ENCODE measurements around the gene FKBP5. TPM values are rescaled to one million over a fixed set of nuclear protein-coding genes. Genes with fewer than 3 reads are reported as not detected.

Gene FKBP5
- total RNA-seq: 224 and 237 TPM in 2 replicates

DNA sequence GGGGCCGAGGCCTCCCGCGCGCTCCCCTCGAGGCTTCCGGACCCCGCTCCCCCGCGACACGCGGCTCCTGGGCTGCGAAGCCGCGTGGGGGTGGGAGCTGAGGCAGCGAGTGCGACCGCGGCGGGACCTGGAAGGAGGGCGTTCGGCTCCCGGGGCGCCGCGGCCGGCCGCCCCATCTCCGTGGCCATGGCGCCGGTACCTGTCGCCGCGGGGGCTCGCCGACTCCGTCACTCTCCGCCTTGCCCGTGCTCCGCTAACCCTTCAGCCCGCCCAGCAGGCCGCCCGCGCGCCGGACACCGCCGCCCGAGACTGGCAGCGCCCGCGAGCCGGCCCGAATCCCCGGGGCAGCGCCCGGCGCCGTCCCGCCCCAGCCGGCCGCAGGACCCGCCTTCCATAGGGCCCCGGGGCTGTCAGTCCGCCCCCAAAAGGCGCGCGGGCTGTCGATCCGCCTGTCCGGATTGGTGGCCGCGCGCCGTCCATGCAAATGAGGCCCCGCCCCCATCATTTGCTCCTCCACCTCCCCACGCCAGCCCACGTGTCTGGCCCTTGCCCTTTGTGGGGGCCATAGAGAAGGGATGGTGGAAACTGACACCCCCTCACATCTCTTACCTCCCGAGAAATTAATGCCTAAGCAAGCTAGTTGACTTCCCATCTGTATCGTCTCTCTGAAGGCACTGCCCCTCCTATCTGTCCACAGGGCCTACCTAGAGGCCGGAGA is at the start of gene FKBP5:
TSS of gene FKBP5 (minus strand) at position 311 of the 718 bp plus-strand sequence. CDS start 46,091 bp downstream, outside the sequence.

GRCh38 chr6:35736982-35737412 is 48.3 kb upstream of the FKBP5 start, which contains the start of gene ARMC12:
TSS of gene ARMC12 (plus strand) at chr6:35737032. CDS start at chr6:35737109, 77 bp downstream.

Other genes with a start within 250 kb of the FKBP5 start
- 2.3 and 3.1 TPM in 2 replicates for gene FANCE, start 236.6 kb downstream of the FKBP5 start, total RNA-seq
- 1,533 and 1,722 TPM in 2 replicates for gene RPL10A, start 220.5 kb downstream of the FKBP5 start, total RNA-seq
- gene TEAD3, start 191.8 kb downstream of the FKBP5 start, total RNA-seq: 11.6 and 12.7 TPM in 2 replicates
- not detected in 2 replicates for gene TULP1, start 176.0 kb downstream of the FKBP5 start, total RNA-seq
- 0.15 TPM in 1 of 2 replicates, not detected in the other for gene ARMC12, start 48.1 kb upstream of the FKBP5 start, total RNA-seq
- gene CLPSL2, start 87.7 kb upstream of the FKBP5 start, total RNA-seq: not detected in 2 replicates
- not detected in 2 replicates for gene CLPSL1, start 92.1 kb upstream of the FKBP5 start, total RNA-seq
- gene CLPS, start 108.4 kb upstream of the FKBP5 start, total RNA-seq: not detected in 2 replicates
- not detected in 2 replicates for gene LHFPL5, start 116.4 kb upstream of the FKBP5 start, total RNA-seq
- 22.0 and 26.3 TPM in 2 replicates for gene SRPK1, start 232.2 kb upstream of the FKBP5 start, total RNA-seq

Measured in cardiac ventricle fibroblast (primary cell).